Measurements from ENCODE around the gene EPS8L1.

Gene EPS8L1

GRCh38 chr19:55081770-55082019, 6.0 kb downstream of the EPS8L1 start:
- DNase-seq = no peak

GRCh38 chr19:55082020-55082851, 6.6 kb downstream of the EPS8L1 start:
- no peak for DNase-seq

GRCh38 chr19:55083004-55083850, 7.6 kb downstream of the EPS8L1 start:
- no peak for DNase-seq

GRCh38 chr19:55084416-55084815, 8.7 kb downstream of the EPS8L1 start:
- DNase-seq = no peak

GRCh38 chr19:55085923-55086715, 10.4 kb downstream of the EPS8L1 start:
- no peak for DNase-seq

- peak; percentile 45 for DNase-seq
These were observed 11.3 kb downstream of the EPS8L1 start for GRCh38 chr19:55086730-55087541.

- no peak for DNase-seq
These were observed 11.9 kb downstream of the EPS8L1 start for GRCh38 chr19:55087542-55087901.

- no peak for DNase-seq
These were observed 12.4 kb downstream of the EPS8L1 start for GRCh38 chr19:55088021-55088451.

- DNase-seq = no peak
These were observed 13.1 kb downstream of the EPS8L1 start for GRCh38 chr19:55088543-55089341.

- DNase-seq = no peak
These were observed 13.8 kb downstream of the EPS8L1 start for GRCh38 chr19:55089342-55089944.

- no peak for DNase-seq
These were observed 14.9 kb downstream of the EPS8L1 start for GRCh38 chr19:55090564-55090963.

GRCh38 chr19:55091126-55091910, 15.6 kb downstream of the EPS8L1 start:
- no peak for DNase-seq

GRCh38 chr19:55091955-55092354, 16.3 kb downstream of the EPS8L1 start:
- DNase-seq = no peak

GRCh38 chr19:55092423-55093318, 17.0 kb downstream of the EPS8L1 start:
- no peak for DNase-seq

- DNase-seq = no peak
These were observed 19.0 kb downstream of the EPS8L1 start for GRCh38 chr19:55094456-55095259.

- DNase-seq = no peak
These were observed 19.8 kb downstream of the EPS8L1 start for GRCh38 chr19:55095260-55096060.

GRCh38 chr19:55096061-55096701, 20.5 kb downstream of the EPS8L1 start:
- DNase-seq = no peak
